ENCODE results near the gene RHEB.

Gene RHEB

GRCh38 chr7:151420144-151420543 is 99.6 kb downstream of the RHEB start:
- peaks cover 1% of the 10 kb centered on the region for H3K27me3 ChIP-seq (replicated peaks)
- no peak for TF ChIP-seq CTCF (IDR thresholded peaks at IDR 0.05; ENCODE audit: low read depth, low read length, missing control alignments)
- in situ Hi-C loops (cut with HindIII; ENCODE audit: low pct_ligation_motif_present, low sequenced_read_pairs): no loop called here
- no peaks in the 10 kb centered on the region for H3K36me3 ChIP-seq (replicated peaks)
- no peak overlapping the region for H3K4me3 ChIP-seq (ENCODE audit: low read depth, low read length)
- no peak overlapping the region for H3K27ac ChIP-seq
- no peak for DNase-seq

GRCh38 chr7:151416941-151417315 is 102.8 kb downstream of the RHEB start:
- Histone ChIP-seq H3K27me3 (replicated peaks) (peaks cover 17% of the 10 kb centered on the region), H3K4me3 (ENCODE audit: low read depth, low read length) (no peak overlapping the region), H3K27ac (no peak overlapping the region), H3K36me3 (replicated peaks) (no peaks in the 10 kb centered on the region)
- TF ChIP-seq CTCF (IDR thresholded peaks at IDR 0.05; ENCODE audit: low read depth, low read length, missing control alignments): no peak
- peak; percentile 18 for DNase-seq
- in situ Hi-C loops (cut with HindIII; ENCODE audit: low pct_ligation_motif_present, low sequenced_read_pairs): no loop called here

DNA sequence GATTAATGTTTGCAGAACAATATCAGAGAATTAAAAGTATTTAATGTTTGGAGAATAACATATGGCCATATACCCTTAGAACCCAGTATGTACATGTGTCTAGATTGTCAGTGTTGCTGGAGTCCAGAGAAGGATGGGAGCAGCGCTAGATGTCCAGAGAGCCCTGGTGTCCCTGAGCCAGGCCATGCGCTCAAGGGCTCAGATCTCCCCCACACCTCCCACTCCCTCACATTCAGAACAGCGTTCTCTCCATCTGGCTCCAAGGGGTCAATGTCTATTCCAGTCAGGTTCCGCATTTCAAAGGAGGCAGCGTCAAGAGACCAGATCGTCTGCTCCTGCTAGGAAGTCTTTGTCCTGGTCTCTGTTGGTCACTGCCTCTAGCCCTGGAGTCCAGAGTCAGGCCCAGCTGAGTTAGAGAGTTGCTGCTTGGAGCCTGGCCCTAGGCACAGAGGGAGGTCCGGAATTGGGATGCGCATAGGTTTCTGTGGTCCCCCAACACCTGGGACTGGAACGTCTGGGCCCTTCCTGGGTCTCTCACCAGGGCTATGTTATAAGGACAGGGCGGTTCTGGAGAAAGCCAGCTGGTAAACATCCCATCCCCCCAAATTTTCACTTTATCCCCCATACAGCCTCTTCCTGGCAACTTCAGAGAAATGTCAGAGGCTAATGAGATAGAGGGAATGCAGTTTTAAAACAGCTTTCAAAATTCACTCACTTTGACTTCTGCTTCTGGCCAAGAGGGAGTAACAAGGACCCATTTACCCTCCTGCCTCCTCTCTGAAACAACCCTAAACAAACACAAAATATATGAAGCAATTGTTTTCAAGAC is 103.4 kb downstream of the RHEB start:
- H3K36me3 ChIP-seq (replicated peaks): no peaks in the 10 kb centered on the region
- no peak overlapping the region for H3K4me3 ChIP-seq (ENCODE audit: low read depth, low read length)
- DNase-seq: no peak
- peaks cover 23% of the 10 kb centered on the region for H3K27me3 ChIP-seq (replicated peaks)
- no peak for TF ChIP-seq CTCF (IDR thresholded peaks at IDR 0.05; ENCODE audit: low read depth, low read length, missing control alignments)
- in situ Hi-C loops (cut with HindIII; ENCODE audit: low pct_ligation_motif_present, low sequenced_read_pairs): no loop called here
- no peak overlapping the region for H3K27ac ChIP-seq
